NCI-H524 (cell line): ENCODE results near the gene TEX101.
"Not testable (repeated sequence)": the region's sequence is repeated elsewhere in the genome, so short reads cannot be mapped to it uniquely, and the experiment has no call there.

Experiments used
- DNase-seq, 2 experiments: peaks; one replicate each; lab custom pipeline; 2025; lab: John Stamatoyannopoulos, UW

TEX101 gene, protein sequence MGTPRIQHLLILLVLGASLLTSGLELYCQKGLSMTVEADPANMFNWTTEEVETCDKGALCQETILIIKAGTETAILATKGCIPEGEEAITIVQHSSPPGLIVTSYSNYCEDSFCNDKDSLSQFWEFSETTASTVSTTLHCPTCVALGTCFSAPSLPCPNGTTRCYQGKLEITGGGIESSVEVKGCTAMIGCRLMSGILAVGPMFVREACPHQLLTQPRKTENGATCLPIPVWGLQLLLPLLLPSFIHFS

DNA sequence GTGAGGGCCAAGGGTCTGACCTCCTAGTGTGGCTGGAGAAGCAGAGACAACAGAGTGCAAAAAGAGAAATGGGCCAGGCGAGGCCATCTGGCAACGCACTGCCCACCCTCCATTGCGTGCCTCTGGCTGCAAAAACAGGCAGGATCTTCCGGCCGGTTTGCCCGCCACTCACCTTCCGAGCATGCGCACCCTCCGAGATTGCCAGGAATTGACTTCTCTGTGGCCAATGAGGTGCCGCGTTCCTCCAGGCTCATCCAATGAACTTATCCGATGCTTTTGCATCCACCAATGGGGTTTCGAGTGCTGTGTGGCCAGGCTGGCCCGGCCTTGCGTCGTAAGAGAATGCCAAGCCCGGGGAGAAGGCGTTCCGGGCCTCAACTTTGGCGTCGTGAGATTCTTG is at the start of gene TEX101:
TSS of gene TEX101 (plus strand) at position 337 of the 400 bp plus-strand sequence. CDS start 1,030 bp downstream, outside the sequence.
- no peak for DNase-seq

- DNase-seq: not testable (repeated sequence)
Measured at GRCh38 chr19:43365677-43366076, 49.0 kb upstream of the TEX101 start.

- DNase-seq: no peak
Measured at GRCh38 chr19:43367822-43368221, 46.9 kb upstream of the TEX101 start.

DNA sequence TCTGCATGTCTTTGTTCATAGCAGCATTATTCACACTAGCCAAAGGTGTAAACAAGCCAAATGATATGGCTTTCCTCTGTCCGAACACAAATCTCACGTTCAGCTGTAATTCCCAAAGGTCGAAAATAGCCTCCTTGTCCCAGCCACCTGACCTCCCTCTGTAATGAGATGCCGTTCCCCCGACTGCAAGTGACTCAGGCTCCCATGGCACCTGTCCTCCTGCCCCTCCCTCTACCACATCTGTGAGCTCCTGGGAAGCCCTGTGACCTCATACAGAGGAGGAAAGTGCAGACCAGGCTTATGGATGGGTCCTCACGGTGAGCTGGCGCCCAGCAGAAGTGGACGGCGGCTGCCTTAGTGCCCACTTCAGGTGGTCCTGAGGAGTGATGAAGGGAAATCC is 45.8 kb upstream of the TEX101 start:
- DNase-seq: not testable (repeated sequence)

- DNase-seq: no peak
Measured at GRCh38 chr19:43371909-43372308, 42.8 kb upstream of the TEX101 start.

GRCh38 chr19:43372462-43372861 is 42.2 kb upstream of the TEX101 start:
- no peak for DNase-seq

GRCh38 chr19:43377624-43378023 is 37.1 kb upstream of the TEX101 start:
- not testable (repeated sequence) for DNase-seq

DNA sequence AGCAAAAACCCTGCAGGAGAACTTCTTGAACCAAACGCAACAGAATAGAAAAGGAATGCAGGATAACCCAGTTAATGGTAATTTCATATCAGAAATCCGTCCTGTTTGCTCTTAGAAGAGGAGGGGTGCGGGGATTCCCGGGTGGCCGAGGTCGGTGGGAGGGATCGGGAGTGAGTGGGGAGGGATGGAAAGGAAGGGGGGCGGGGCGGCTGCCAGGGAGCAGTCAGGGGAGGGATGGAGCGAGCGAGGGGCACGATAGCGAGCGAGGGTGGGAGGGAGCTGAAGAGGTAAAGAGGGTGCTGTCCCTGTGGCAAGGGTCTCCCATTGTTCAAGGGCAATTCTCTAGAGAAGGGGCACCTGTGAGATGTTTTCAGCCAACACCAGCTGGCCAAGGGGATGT is 34.7 kb upstream of the TEX101 start:
- no peak for DNase-seq

- no peak for DNase-seq
Measured at GRCh38 chr19:43380771-43381386, 33.8 kb upstream of the TEX101 start.

DNA sequence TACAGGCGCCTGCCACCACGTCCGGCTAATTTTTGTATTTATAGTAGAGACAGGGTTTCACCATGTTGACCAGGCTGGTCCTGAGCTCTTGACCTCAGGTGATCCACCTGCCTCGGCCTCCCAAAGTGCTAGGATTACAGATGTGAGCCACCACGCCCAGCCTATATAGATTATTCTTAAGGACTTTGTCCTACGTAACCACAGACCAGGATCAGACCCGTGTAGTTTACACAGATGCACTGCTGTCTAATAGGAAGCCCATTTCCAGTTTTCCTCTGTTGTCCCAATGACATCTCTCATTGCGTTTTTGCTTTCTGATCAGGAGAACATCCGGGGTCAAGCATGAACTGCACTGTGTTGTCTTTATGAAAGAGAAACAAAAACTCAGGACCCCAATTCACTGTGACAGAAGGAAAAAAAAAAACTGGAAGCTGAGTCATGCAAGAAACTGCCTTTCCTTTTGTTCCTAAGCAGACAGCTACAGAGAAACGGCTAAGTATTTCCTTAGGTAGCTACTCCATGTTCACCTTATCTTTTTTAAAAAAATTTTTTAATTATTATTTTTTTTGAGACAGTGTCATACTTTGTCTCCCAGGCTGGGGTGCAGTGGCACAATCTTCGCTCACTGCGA is 32.0 kb upstream of the TEX101 start:
- DNase-seq: not testable (repeated sequence)

DNA sequence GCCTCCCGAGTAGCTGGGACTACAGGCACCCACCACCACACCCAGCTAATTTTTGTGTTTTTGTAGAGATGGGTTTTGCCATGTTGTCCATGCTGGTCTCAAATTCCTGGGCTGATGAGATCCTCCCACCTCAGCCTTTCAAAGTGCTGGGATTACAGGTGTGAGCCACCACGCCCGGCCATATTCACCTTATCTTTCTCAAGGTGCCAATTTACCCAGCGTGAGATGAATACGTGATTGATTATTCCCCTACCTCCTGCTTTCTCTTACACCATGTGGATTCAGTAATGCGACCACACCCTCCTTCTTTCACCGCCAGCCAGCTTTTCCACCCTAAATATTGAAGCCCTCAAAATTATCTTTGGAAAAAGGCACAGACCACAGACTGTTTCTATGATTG is 31.4 kb upstream of the TEX101 start:
- DNase-seq: not testable (repeated sequence)

- not testable (repeated sequence) for DNase-seq
Measured at GRCh38 chr19:43383759-43384158, 30.9 kb upstream of the TEX101 start.

GRCh38 chr19:43390903-43391551 is 23.7 kb upstream of the TEX101 start:
- DNase-seq: not testable (repeated sequence)

GRCh38 chr19:43391552-43391935 is 23.1 kb upstream of the TEX101 start:
- DNase-seq: not testable (repeated sequence)

- not testable (repeated sequence) for DNase-seq
Measured at GRCh38 chr19:43393501-43393900, 21.2 kb upstream of the TEX101 start.

DNA sequence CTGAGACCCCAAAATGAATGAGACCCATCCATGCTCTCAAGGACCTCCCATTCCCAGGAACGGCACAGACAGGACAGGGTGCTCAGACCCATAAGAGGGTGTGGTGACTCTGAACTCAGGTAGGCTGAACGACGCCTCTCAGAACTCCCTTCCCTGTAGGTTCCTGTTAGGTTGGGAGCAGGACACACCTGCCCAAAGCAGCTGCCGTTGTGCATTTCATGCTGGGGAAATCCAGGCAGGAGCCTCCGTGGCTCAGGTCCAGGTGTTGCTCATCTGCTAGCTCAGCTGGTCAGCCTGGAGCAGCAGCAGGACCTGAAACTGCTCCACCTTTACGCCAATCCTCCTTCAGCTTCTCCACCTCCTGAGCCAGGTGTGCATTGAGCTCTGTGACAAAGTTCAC is 19.1 kb upstream of the TEX101 start:
- no peak for DNase-seq

DNA sequence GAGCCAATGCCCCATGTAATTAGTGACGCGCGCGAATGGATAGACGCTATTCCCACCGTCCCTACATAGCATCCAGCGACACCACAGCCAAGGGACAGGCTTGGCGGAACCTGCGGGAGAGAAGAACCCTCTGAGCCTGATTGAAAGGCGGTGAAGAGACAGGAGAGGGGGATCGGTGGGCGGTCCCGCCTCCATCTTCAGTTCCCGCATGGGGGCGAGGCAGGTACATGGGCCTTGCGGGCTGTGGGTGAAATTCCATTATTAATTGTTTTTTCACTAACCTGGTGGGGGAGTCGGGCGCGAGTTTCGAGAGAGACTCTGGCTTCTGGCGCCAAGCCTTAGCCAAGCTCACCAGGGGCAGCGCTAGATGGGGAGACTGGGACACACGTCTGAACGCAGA is 8.4 kb upstream of the TEX101 start:
- DNase-seq: no peak

DNA sequence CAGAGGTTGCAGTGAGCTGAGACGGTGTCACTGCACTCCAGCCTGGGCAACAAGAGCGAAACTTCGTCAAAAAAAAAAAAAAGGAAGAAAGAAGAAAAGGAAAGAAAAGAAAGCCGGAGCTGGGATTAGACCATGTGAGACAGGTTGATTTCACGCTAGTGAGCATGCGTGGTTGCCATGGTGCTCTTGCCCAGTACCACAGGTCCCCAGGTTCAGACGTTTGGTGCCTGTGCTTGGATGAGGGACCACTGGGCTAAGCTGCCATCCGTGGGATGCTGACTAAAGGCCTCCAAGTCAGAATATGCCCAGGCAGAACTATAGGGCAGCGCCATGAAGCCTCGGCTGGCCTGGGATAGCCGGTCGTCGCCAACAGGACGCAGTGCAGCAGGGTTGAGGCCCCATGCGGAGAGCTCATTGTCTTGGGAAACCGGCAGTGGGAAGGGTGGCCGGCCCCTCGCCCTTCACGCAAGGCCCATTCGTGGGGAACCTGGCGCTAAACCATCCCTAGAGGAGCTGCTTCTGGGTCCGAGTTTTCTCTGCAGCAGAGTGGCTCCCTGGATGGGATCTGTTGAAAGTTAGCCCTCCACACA is 7.2 kb upstream of the TEX101 start:
- DNase-seq: no peak

- DNase-seq: no peak
Measured at GRCh38 chr19:43408043-43408442, 6.6 kb upstream of the TEX101 start.

DNA sequence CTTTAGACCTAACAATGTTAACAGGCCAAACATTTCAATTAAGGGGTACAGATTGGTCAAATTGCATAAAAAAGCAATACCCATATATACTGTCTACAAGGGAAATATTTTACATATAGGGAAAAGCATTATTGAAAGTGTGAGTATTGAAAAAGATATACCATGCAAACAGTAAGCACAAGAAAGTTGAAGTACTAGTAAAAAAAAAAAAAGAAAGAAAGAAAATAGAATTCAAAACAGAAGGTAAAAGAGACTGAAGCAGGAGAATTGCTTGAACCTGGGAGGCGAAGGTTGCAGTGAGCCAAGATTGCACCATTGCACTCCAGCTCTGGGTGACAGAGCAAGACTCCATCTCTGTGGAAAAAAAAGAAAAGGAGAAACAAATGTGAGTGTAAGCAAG is 5.3 kb upstream of the TEX101 start:
- no peak for DNase-seq

DNA sequence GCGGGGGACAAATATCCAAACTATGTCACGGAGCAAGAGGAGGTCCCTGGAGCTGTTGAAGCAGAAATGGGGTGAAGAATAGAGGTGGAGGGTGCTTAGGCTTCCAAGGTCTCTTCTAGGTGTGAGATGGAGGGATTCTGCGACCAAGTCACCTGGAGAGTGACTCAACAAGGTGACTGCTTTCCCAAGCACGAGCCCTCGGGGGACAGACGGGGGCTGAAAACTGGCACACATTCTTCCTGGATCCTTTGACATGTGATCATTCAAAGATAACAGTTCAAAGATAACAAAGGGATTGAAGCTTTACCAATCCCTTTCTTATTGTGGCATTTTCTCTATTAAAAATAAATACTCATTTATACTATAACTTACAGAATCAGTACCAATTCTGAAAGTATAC is 2.2 kb upstream of the TEX101 start:
- DNase-seq: no peak

GRCh38 chr19:43416951-43417623 is 2.4 kb downstream of the TEX101 start:
- DNase-seq: no peak
